HEK293 (cell line): ENCODE results near the gene EIF3L.

Experiments used
- KLF16 ChIP-seq: fragments of 450-650 bp; formaldehyde crosslinking; IDR thresholded peaks from 2 replicates; pipeline ENCODE4 v1.5.1; 2017; ENCODE audit warnings: missing biosample characterization, missing genetic modification characterization
- ZBTB49 ChIP-seq: fragments of 450-650 bp; formaldehyde crosslinking; IDR thresholded peaks from 2 replicates; pipeline ENCODE4 v1.5.1; 2016; ENCODE audit warnings: missing biosample characterization, missing genetic modification characterization, low read depth
- ZNF184 ChIP-seq: fragments of 450-650 bp; IDR thresholded peaks from 2 replicates; pipeline ENCODE4 v1.5.1; 2018; ENCODE audit warnings: missing biosample characterization, mild to moderate bottlenecking, missing genetic modification characterization
- ZNF248 ChIP-seq: fragments of 450-650 bp; formaldehyde crosslinking; IDR thresholded peaks from 2 replicates; pipeline ENCODE4 v1.5.1; 2017; ENCODE audit warnings: missing biosample characterization, missing genetic modification characterization
- ZNF274 ChIP-seq, 2 experiments: fragments of 200-500 bp in 1 of 2; fragments of 450-650 bp in 1 of 2; sonication (Bioruptor generic) in 1 of 2; formaldehyde crosslinking in 1 of 2; IDR thresholded peaks; 2 replicates each; pipeline versions ENCODE4 v1.5.1 to v1.6.1; 2014 to 2016; ENCODE audit warnings: borderline replicate concordance in 1 of 2, inconsistent platforms in 1 of 2, low read length in 1 of 2, missing biosample characterization in 1 of 2, missing genetic modification characterization in 1 of 2
- ZNF292 ChIP-seq: fragments of 450-650 bp; formaldehyde crosslinking; IDR thresholded peaks from 2 replicates; pipeline ENCODE4 v1.5.1; 2016; ENCODE audit warnings: low read depth, missing biosample characterization, missing genetic modification characterization, borderline replicate concordance
- ZNF514 ChIP-seq: fragments of 450-650 bp; formaldehyde crosslinking; IDR thresholded peaks from 2 replicates; pipeline ENCODE4 v1.5.1; 2016; ENCODE audit warnings: missing biosample characterization, missing genetic modification characterization
- TF ChIP-seq, protein P1 (sequence below): fragments of 450-650 bp; formaldehyde crosslinking; IDR thresholded peaks from 2 replicates; pipeline ENCODE4 v1.5.1; 2016; ENCODE audit warnings: missing biosample characterization, missing genetic modification characterization
- TF ChIP-seq, protein P2 (sequence below): fragments of 450-650 bp; formaldehyde crosslinking; IDR thresholded peaks from 2 replicates; pipeline ENCODE4 v1.5.1; 2016; ENCODE audit warnings: missing biosample characterization, missing genetic modification characterization
- TF ChIP-seq, protein P3 (sequence below): fragments of 450-650 bp; IDR thresholded peaks from 2 replicates; pipeline ENCODE4 v1.5.1; 2018; ENCODE audit warnings: missing biosample characterization, missing genetic modification characterization

DNA sequence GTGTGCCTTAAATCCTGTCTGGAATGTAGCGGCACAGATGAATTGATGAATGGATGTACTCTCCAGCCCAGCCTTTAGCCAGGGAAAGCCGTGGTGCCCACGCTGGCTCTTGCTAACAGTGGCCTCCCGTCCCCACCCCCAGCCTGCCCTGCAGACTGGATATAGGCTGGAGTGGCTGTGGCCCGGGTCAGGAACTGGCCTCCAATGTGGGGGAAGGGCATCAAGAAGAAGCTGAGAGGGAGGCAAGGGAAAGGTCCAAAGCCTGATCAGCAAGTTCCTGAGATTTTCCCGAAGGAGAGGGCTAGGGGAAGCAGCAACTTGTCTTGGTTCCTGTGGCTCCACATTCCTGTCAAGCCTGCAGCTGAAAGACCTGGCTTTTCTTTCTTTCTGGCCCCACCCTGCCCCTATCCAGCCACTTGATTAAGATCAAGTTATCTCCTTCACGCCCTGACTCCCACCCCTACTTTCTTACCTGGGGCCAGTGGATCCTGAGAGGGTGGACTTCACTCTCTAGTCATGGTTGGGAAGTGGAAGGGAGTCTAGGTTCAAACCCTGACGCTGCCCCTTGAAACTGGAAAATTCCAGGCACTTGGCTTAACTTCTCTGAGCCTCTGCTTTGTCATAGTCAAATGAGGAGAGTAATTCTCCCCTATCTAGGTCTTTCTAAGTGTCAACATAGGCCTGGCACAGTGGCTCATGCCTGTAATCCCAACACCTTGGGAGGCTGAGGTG lies 45.9 kb downstream of the EIF3L start:
- TF ChIP-seq ZNF274 (IDR thresholded peaks at IDR 0.05; ENCODE audit: low read length) (no peak), ZNF274 (tag by site-specific recombination; IDR thresholded peaks at IDR 0.05; ENCODE audit: borderline replicate concordance) (no peak), ZNF184 (no peak), ZBTB49 (tag by site-specific recombination) (no peak), ZNF514 (tag by site-specific recombination) (no peak), ZNF248 (tag by site-specific recombination) (no peak), KLF16 (no peak), ZNF292 (tag by site-specific recombination) (no peak)
- TF ChIP-seq, protein P1, sequence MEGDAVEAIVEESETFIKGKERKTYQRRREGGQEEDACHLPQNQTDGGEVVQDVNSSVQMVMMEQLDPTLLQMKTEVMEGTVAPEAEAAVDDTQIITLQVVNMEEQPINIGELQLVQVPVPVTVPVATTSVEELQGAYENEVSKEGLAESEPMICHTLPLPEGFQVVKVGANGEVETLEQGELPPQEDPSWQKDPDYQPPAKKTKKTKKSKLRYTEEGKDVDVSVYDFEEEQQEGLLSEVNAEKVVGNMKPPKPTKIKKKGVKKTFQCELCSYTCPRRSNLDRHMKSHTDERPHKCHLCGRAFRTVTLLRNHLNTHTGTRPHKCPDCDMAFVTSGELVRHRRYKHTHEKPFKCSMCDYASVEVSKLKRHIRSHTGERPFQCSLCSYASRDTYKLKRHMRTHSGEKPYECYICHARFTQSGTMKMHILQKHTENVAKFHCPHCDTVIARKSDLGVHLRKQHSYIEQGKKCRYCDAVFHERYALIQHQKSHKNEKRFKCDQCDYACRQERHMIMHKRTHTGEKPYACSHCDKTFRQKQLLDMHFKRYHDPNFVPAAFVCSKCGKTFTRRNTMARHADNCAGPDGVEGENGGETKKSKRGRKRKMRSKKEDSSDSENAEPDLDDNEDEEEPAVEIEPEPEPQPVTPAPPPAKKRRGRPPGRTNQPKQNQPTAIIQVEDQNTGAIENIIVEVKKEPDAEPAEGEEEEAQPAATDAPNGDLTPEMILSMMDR (tag by site-specific recombination) = no peak
- TF ChIP-seq, protein P2, sequence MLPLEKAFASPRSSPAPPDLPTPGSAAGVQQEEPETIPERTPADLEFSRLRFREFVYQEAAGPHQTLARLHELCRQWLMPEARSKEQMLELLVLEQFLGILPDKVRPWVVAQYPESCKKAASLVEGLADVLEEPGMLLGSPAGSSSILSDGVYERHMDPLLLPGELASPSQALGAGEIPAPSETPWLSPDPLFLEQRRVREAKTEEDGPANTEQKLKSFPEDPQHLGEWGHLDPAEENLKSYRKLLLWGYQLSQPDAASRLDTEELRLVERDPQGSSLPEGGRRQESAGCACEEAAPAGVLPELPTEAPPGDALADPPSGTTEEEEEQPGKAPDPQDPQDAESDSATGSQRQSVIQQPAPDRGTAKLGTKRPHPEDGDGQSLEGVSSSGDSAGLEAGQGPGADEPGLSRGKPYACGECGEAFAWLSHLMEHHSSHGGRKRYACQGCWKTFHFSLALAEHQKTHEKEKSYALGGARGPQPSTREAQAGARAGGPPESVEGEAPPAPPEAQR = no peak
- TF ChIP-seq, protein P3, sequence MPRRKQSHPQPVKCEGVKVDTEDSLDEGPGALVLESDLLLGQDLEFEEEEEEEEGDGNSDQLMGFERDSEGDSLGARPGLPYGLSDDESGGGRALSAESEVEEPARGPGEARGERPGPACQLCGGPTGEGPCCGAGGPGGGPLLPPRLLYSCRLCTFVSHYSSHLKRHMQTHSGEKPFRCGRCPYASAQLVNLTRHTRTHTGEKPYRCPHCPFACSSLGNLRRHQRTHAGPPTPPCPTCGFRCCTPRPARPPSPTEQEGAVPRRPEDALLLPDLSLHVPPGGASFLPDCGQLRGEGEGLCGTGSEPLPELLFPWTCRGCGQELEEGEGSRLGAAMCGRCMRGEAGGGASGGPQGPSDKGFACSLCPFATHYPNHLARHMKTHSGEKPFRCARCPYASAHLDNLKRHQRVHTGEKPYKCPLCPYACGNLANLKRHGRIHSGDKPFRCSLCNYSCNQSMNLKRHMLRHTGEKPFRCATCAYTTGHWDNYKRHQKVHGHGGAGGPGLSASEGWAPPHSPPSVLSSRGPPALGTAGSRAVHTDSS = no peak
